ENCODE results near the gene ZNF827. TPM values are rescaled to one million over a fixed set of nuclear protein-coding genes. Genes with fewer than 3 reads are reported as not detected.

Gene ZNF827
- total RNA-seq, 1 donor from 2014 or later = 27.2 TPM

- Mint-ChIP-seq H3K27me3 (no peaks in the 10 kb centered on the region), H3K4me3 (no peak overlapping the region), H3K27ac (no peak overlapping the region), H3K4me1 (no peaks in the 10 kb centered on the region), H3K9me3 (no peaks in the 10 kb centered on the region), H3K36me3 (ENCODE audit: low read depth) (peaks cover 78% of the 10 kb centered on the region)
- no peak for TF ChIP-seq CTCF (IDR thresholded peaks at IDR 0.05)
- DNase-seq = no peak
- CTCF ChIA-PET = no interaction called here
- ATAC-seq (ENCODE audit: low read depth) = no peak
- intact Hi-C loops (cut with micrococcal nuclease) = no loop called here
- POLR2A ChIA-PET = no interaction called here
These were observed 164.9 kb downstream of the ZNF827 start for GRCh38 chr4:145773581-145774234.

DNA sequence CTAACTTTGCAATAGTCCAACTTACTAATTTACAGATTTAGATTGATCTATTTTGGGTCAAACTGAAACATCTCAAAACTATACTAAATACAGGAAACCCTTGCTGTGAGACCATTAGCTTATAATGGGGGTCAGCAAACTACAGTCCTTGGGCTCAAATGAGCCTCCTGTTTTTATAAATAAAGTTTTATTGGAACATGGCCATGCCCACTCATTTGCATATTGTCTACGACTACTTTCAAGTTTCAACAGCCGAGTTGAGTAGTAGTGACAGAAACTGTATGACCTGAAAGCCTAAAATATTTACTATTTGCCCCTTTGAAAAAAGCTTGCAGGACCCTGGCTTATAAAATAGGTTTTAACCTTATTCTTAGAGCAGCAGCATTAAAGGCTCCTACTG, 166.3 kb downstream of the ZNF827 start:
- DNase-seq = no peak
- TF ChIP-seq CTCF (IDR thresholded peaks at IDR 0.05) = no peak
- H3K27me3 Mint-ChIP-seq = no peaks in the 10 kb centered on the region
- POLR2A ChIA-PET = no interaction called here
- no peaks in the 10 kb centered on the region for H3K4me1 Mint-ChIP-seq
- ATAC-seq (ENCODE audit: low read depth) = no peak
- intact Hi-C loops (cut with micrococcal nuclease) = no loop called here
- peaks cover 9% of the 10 kb centered on the region for H3K9me3 Mint-ChIP-seq
- CTCF ChIA-PET = no interaction called here
- H3K4me3 Mint-ChIP-seq = no peak overlapping the region
- peaks cover 79% of the 10 kb centered on the region for H3K36me3 Mint-ChIP-seq (ENCODE audit: low read depth)
- H3K27ac Mint-ChIP-seq = no peak overlapping the region

GRCh38 chr4:145770124-145770523, 168.5 kb downstream of the ZNF827 start:
- Mint-ChIP-seq H3K27ac (no peak overlapping the region), H3K36me3 (ENCODE audit: low read depth) (peaks cover 82% of the 10 kb centered on the region)
- no peak for ATAC-seq (ENCODE audit: low read depth)

DNA sequence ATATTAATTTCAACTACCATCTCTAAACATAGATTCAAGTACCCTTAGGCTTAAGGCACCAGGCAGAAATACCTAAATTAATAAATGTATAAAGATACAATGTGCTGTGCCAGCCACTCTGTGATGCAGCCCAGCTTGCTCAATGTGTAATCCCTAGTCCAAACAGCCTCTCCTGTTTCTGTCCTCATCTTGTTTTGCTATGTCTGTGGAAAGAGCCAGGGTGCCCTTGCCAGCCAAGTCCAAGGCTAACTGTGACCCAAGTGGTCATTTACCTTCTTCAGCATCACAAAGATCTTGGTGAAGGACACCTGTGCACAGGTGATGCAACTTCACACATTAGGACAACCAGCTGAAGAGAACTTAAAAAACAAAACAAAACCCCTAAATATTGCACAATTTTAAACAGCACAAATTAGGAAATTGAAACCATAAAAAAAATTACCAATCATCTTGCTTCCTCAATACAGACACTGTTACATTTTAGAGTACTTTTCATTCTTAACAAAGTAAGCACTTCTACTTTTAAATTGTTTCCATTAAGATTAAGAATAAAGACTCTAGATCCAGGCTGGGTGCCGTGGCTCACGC, 169.1 kb downstream of the ZNF827 start:
- Mint-ChIP-seq H3K4me3 (no peak overlapping the region), H3K4me1 (no peaks in the 10 kb centered on the region), H3K27ac (no peak overlapping the region), H3K9me3 (peaks cover 11% of the 10 kb centered on the region), H3K27me3 (no peaks in the 10 kb centered on the region), H3K36me3 (ENCODE audit: low read depth) (peaks cover 82% of the 10 kb centered on the region)
- intact Hi-C loops (cut with micrococcal nuclease) = no loop called here
- TF ChIP-seq CTCF (IDR thresholded peaks at IDR 0.05) = no peak
- DNase-seq = no peak
- CTCF ChIA-PET = no interaction called here
- POLR2A ChIA-PET = no interaction called here
- ATAC-seq (ENCODE audit: low read depth) = no peak

More at GRCh38 chr4:145770124-145770523, 168.5 kb downstream of the ZNF827 start:
- ChIA-PET POLR2A (no interaction called here), CTCF (no interaction called here)
- DNase-seq = no peak
- no peaks in the 10 kb centered on the region for H3K27me3 Mint-ChIP-seq
- peaks cover 11% of the 10 kb centered on the region for H3K9me3 Mint-ChIP-seq
- H3K4me1 Mint-ChIP-seq = no peaks in the 10 kb centered on the region
- no peak overlapping the region for H3K4me3 Mint-ChIP-seq
- no peak for TF ChIP-seq CTCF (IDR thresholded peaks at IDR 0.05)
- intact Hi-C loops (cut with micrococcal nuclease) = no loop called here

GRCh38 chr4:145766273-145766672, 172.3 kb downstream of the ZNF827 start:
- POLR2A ChIA-PET = no interaction called here
- DNase-seq (no peak), ATAC-seq (ENCODE audit: low read depth) (no peak)
- intact Hi-C loops (cut with micrococcal nuclease) = no loop called here
- H3K4me3 Mint-ChIP-seq = no peak overlapping the region
- TF ChIP-seq CTCF (IDR thresholded peaks at IDR 0.05) = no peak
- CTCF ChIA-PET = no interaction called here
- H3K27me3 Mint-ChIP-seq = no peaks in the 10 kb centered on the region
- H3K27ac Mint-ChIP-seq = no peak overlapping the region
- H3K9me3 Mint-ChIP-seq = peaks cover 11% of the 10 kb centered on the region
- no peaks in the 10 kb centered on the region for H3K4me1 Mint-ChIP-seq
- peaks cover 79% of the 10 kb centered on the region for H3K36me3 Mint-ChIP-seq (ENCODE audit: low read depth)

Measured in activated B cell treated with CpG ODN at 0.5 μM for 24 hours (primary cell).